NCI-H2227 (cell line): Measurements from ENCODE around the gene SMPD3.

Source experiments
- DNase-seq: peaks from one replicate; lab custom pipeline; 2025; ENCODE audit not compliant: unreplicated experiment; lab: John Stamatoyannopoulos, UW

Gene SMPD3

GRCh38 chr16:68472581-68472980 is 24.3 kb upstream of the SMPD3 start:
- no peak for DNase-seq

GRCh38 chr16:68470461-68471150 is 22.3 kb upstream of the SMPD3 start:
- no peak for DNase-seq

GRCh38 chr16:68469796-68470460 is 21.6 kb upstream of the SMPD3 start:
- no peak for DNase-seq

- no peak for DNase-seq
Measured at GRCh38 chr16:68468842-68469241, 20.5 kb upstream of the SMPD3 start.

- DNase-seq, result no peak
Measured at GRCh38 chr16:68466174-68466573, 17.9 kb upstream of the SMPD3 start.

- DNase-seq, result no peak
Measured at GRCh38 chr16:68463904-68464303, 15.6 kb upstream of the SMPD3 start.

- DNase-seq, result no peak
Measured at GRCh38 chr16:68460067-68460466, 11.8 kb upstream of the SMPD3 start.

GRCh38 chr16:68459457-68459856 is 11.1 kb upstream of the SMPD3 start:
- no peak for DNase-seq

- no peak for DNase-seq
Measured at GRCh38 chr16:68458551-68458950, 10.2 kb upstream of the SMPD3 start.

- DNase-seq, result no peak
Measured at GRCh38 chr16:68458101-68458500, 9.8 kb upstream of the SMPD3 start.

- DNase-seq, result no peak
Measured at GRCh38 chr16:68455631-68456030, 7.3 kb upstream of the SMPD3 start.

GRCh38 chr16:68454920-68455435 is 6.7 kb upstream of the SMPD3 start:
- no peak for DNase-seq

GRCh38 chr16:68453816-68454215 is 5.5 kb upstream of the SMPD3 start:
- no peak for DNase-seq

GRCh38 chr16:68452176-68452575 is 3.9 kb upstream of the SMPD3 start:
- DNase-seq, result no peak

GRCh38 chr16:68451676-68452075 is 3.4 kb upstream of the SMPD3 start:
- DNase-seq, result no peak

GRCh38 chr16:68450741-68451255 is 2.5 kb upstream of the SMPD3 start:
- DNase-seq, result no peak

- no peak for DNase-seq
Measured at GRCh38 chr16:68447653-68448359, 502 bp downstream of the SMPD3 start.

- peak; percentile 57 for DNase-seq
Measured at GRCh38 chr16:68446681-68447652, 1.3 kb downstream of the SMPD3 start.

- peak; percentile 87 for DNase-seq
Measured at GRCh38 chr16:68445458-68445857, 2.9 kb downstream of the SMPD3 start.

- no peak for DNase-seq
Measured at GRCh38 chr16:68444056-68444657, 4.2 kb downstream of the SMPD3 start.
